ENCODE measurements around the gene MYO5B.
A peak's percentile ranks its signal among the peaks of the same experiment; 100 is the strongest.
"Not testable (repeated sequence)": the region's sequence is repeated elsewhere in the genome, so short reads cannot be mapped to it uniquely, and the experiment has no call there.

The MYO5B gene

GRCh38 chr18:50194631-50195532, at the start of gene MYO5B:
TSS of gene MYO5B (minus strand) at chr18:50195147. CDS start at chr18:50194793, 354 bp downstream.
- peak; percentile 12 for DNase-seq

- not testable (repeated sequence) for DNase-seq
Observed at GRCh38 chr18:50241768-50242167, 46.8 kb upstream of the MYO5B start.

- DNase-seq = no peak
Observed at GRCh38 chr18:50240080-50240563, 45.2 kb upstream of the MYO5B start.

- DNase-seq = no peak
Observed at GRCh38 chr18:50232419-50232818, 37.5 kb upstream of the MYO5B start.

GRCh38 chr18:50231621-50232020, 36.7 kb upstream of the MYO5B start:
- DNase-seq = no peak

- DNase-seq = not testable (repeated sequence)
Observed at GRCh38 chr18:50220249-50220648, 25.3 kb upstream of the MYO5B start.

GRCh38 chr18:50218432-50219197, 23.7 kb upstream of the MYO5B start:
- DNase-seq = peak; percentile 37

- peak; percentile 40 for DNase-seq
Observed at GRCh38 chr18:50209311-50209710, 14.4 kb upstream of the MYO5B start.

GRCh38 chr18:50207722-50208121, 12.8 kb upstream of the MYO5B start:
- no peak for DNase-seq

- peak; percentile 9 for DNase-seq
Observed at GRCh38 chr18:50203801-50204604, 9.1 kb upstream of the MYO5B start.

- DNase-seq = no peak
Observed at GRCh38 chr18:50201476-50202018, 6.6 kb upstream of the MYO5B start.

GRCh38 chr18:50199921-50200320, 5.0 kb upstream of the MYO5B start:
- DNase-seq = no peak

- DNase-seq = no peak
Observed at GRCh38 chr18:50199346-50199855, 4.5 kb upstream of the MYO5B start.

GRCh38 chr18:50196261-50196660, 1.3 kb upstream of the MYO5B start:
- DNase-seq = no peak

GRCh38 chr18:50195689-50196088, 742 bp upstream of the MYO5B start:
- no peak for DNase-seq

- DNase-seq = no peak
Observed at GRCh38 chr18:50193796-50194630, 934 bp downstream of the MYO5B start.

- DNase-seq = no peak
Observed at GRCh38 chr18:50192995-50193795, 1.8 kb downstream of the MYO5B start.

- DNase-seq = no peak
Observed at GRCh38 chr18:50190926-50191325, 4.0 kb downstream of the MYO5B start.

GRCh38 chr18:50190236-50190635, 4.7 kb downstream of the MYO5B start:
- DNase-seq = no peak

- no peak for DNase-seq
Observed at GRCh38 chr18:50189160-50189559, 5.8 kb downstream of the MYO5B start.

GRCh38 chr18:50188652-50189051, 6.3 kb downstream of the MYO5B start:
- no peak for DNase-seq
